Measurements from ENCODE around the gene ROBO1. TPM values are rescaled to one million over a fixed set of nuclear protein-coding genes. Genes with fewer than 3 reads are reported as not detected.

The ROBO1 gene
- total and polyA plus RNA-seq, 3 experiments from 2014 or later: 0.54 to 0.59 (median 0.55) TPM

DNA sequence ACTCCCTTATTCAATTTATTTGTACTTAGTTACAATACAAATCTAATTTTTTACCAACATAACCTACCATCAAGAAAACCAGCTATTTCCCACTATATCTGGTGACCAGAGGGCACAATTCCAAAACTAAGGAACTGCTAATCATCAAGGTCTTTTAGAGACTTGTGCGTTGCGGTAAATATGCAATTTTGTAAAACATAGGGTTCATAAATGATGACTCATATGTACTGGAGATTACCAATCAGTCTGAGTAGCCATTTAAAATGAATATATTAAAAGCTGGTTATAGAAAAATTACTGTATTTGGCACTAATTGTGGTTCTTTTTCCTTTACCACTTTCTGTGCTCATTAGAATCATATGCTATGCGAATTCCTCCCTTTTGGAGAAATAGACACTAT, 859.6 kb downstream of the ROBO1 start:
- H3K4me3 Mint-ChIP-seq: no peak overlapping the region
- Histone ChIP-seq H3K4me1 (ENCODE audit: insufficient read depth, low read length) (no peaks in the 10 kb centered on the region), H3K9me3 (ENCODE audit: low read length) (no peaks in the 10 kb centered on the region), H3K36me3 (ENCODE audit: insufficient read depth, low read length) (no peaks in the 10 kb centered on the region), H3K4me3 (ENCODE audit: low read length) (no peak overlapping the region), H3K27me3 (ENCODE audit: insufficient read depth, low read length, poor library complexity, severe bottlenecking) (no peaks in the 10 kb centered on the region), H3K27ac (ENCODE audit: low read depth, low read length) (no peak overlapping the region)
- H3K9me3 Mint-ChIP-seq: peaks cover 2 to 13% (median 4%) of the 10 kb centered on the region in 5 donors
- H3K27me3 Mint-ChIP-seq: no peaks in the 10 kb centered on the region
- H3K4me1 Mint-ChIP-seq: no peaks in the 10 kb centered on the region
- ChIA-PET POLR2A (no interaction called here), CTCF (no interaction called here)
- H3K27ac Mint-ChIP-seq: no peak overlapping the region
- DNase-seq: no peak
- no peaks in the 10 kb centered on the region for H3K36me3 Mint-ChIP-seq

DNA sequence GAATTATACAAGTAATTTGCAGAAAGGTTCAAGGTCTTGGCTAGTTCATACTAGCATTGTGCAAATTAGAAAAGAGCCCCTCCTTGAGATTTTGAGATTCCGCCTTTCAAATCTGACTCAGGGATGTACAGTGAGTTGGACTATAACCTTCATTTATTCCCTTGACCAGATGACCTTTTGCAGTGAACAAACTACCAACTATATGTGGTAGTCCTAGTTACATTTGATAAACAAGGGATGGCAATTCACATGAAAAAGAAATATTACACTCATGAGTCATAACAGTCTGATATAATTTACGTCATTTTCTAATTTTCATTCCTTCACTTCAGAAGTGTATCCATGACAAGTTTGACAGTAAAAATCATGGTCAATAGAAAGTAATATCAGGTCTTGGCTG, 860.4 kb downstream of the ROBO1 start:
- H3K9me3 Mint-ChIP-seq: peaks cover 2 to 13% (median 4%) of the 10 kb centered on the region in 5 donors
- no peaks in the 10 kb centered on the region for H3K4me1 ChIP-seq (ENCODE audit: insufficient read depth, low read length)
- no peaks in the 10 kb centered on the region for H3K4me1 Mint-ChIP-seq
- no peak overlapping the region for H3K4me3 ChIP-seq (ENCODE audit: low read length)
- H3K36me3 Mint-ChIP-seq: no peaks in the 10 kb centered on the region
- no peaks in the 10 kb centered on the region for H3K36me3 ChIP-seq (ENCODE audit: insufficient read depth, low read length)
- no peak overlapping the region for H3K27ac Mint-ChIP-seq
- no peak overlapping the region for H3K4me3 Mint-ChIP-seq
- H3K27me3 Mint-ChIP-seq: no peaks in the 10 kb centered on the region
- H3K27ac ChIP-seq (ENCODE audit: low read depth, low read length): no peak overlapping the region
- POLR2A ChIA-PET: no interaction called here
- H3K27me3 ChIP-seq (ENCODE audit: insufficient read depth, low read length, poor library complexity, severe bottlenecking): no peaks in the 10 kb centered on the region
- DNase-seq: no peak
- CTCF ChIA-PET: no interaction called here
- H3K9me3 ChIP-seq (ENCODE audit: low read length): no peaks in the 10 kb centered on the region

GRCh38 chr3:78906930-78907329, 860.9 kb downstream of the ROBO1 start:
- Histone ChIP-seq H3K9me3 (ENCODE audit: low read length) (no peaks in the 10 kb centered on the region), H3K4me1 (ENCODE audit: insufficient read depth, low read length) (no peaks in the 10 kb centered on the region), H3K27ac (ENCODE audit: low read depth, low read length) (no peak overlapping the region), H3K36me3 (ENCODE audit: insufficient read depth, low read length) (no peaks in the 10 kb centered on the region), H3K27me3 (ENCODE audit: insufficient read depth, low read length, poor library complexity, severe bottlenecking) (no peaks in the 10 kb centered on the region), H3K4me3 (ENCODE audit: low read length) (no peak overlapping the region)
- no peak for DNase-seq
- Mint-ChIP-seq H3K36me3 (no peaks in the 10 kb centered on the region), H3K27ac (no peak overlapping the region), H3K27me3 (no peaks in the 10 kb centered on the region), H3K4me1 (no peaks in the 10 kb centered on the region), H3K4me3 (no peak overlapping the region), H3K9me3 (peaks cover 2 to 13% (median 4%) of the 10 kb centered on the region in 5 donors)
- ChIA-PET POLR2A (no interaction called here), CTCF (no interaction called here)

GRCh38 chr3:78906245-78906644, 861.6 kb downstream of the ROBO1 start:
- Histone ChIP-seq H3K4me1 (ENCODE audit: insufficient read depth, low read length) (no peaks in the 10 kb centered on the region), H3K27me3 (ENCODE audit: insufficient read depth, low read length, poor library complexity, severe bottlenecking) (no peaks in the 10 kb centered on the region), H3K4me3 (ENCODE audit: low read length) (no peak overlapping the region), H3K9me3 (ENCODE audit: low read length) (no peaks in the 10 kb centered on the region), H3K27ac (ENCODE audit: low read depth, low read length) (no peak overlapping the region), H3K36me3 (ENCODE audit: insufficient read depth, low read length) (no peaks in the 10 kb centered on the region)
- no peaks in the 10 kb centered on the region for H3K27me3 Mint-ChIP-seq
- H3K4me3 Mint-ChIP-seq: no peak overlapping the region
- CTCF ChIA-PET: interaction anchor here (1.1 kb wide), 1 partner anchor 14 kb away, joined by 3 read pairs; no protein-coding TSS in a partner anchor
- H3K27ac Mint-ChIP-seq: no peak overlapping the region
- H3K9me3 Mint-ChIP-seq: peaks cover 2 to 17% (median 4%) of the 10 kb centered on the region in 5 donors
- DNase-seq: no peak
- no peaks in the 10 kb centered on the region for H3K36me3 Mint-ChIP-seq
- no peaks in the 10 kb centered on the region for H3K4me1 Mint-ChIP-seq
- POLR2A ChIA-PET: no interaction called here

DNA sequence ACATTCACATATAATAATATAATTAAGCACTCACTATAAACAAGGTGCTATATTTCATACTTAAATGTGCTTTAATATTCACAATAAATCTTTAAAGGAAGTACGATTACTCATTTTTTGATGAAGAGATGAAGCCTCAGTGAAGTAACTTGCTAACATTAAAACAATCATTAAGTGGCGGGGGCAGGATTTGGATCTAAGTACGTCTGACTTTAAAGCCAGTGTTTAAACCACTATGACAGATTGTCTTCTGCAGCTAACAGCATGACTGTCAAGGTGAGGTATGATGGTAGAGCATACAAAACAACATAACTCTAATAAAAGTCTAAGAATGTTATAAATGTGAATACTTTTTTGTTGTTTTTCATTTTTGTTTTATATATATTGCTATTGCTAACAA, 862.1 kb downstream of the ROBO1 start:
- H3K4me1 Mint-ChIP-seq: no peaks in the 10 kb centered on the region
- no peaks in the 10 kb centered on the region for H3K27me3 Mint-ChIP-seq
- no peak overlapping the region for H3K4me3 ChIP-seq (ENCODE audit: low read length)
- no peaks in the 10 kb centered on the region for H3K4me1 ChIP-seq (ENCODE audit: insufficient read depth, low read length)
- H3K27ac Mint-ChIP-seq: no peak overlapping the region
- H3K27ac ChIP-seq (ENCODE audit: low read depth, low read length): no peak overlapping the region
- H3K4me3 Mint-ChIP-seq: no peak overlapping the region
- DNase-seq: no peak
- H3K36me3 Mint-ChIP-seq: no peaks in the 10 kb centered on the region
- H3K27me3 ChIP-seq (ENCODE audit: insufficient read depth, low read length, poor library complexity, severe bottlenecking): no peaks in the 10 kb centered on the region
- POLR2A ChIA-PET: no interaction called here
- H3K9me3 ChIP-seq (ENCODE audit: low read length): no peaks in the 10 kb centered on the region
- H3K36me3 ChIP-seq (ENCODE audit: insufficient read depth, low read length): no peaks in the 10 kb centered on the region
- H3K9me3 Mint-ChIP-seq: peaks cover 2 to 17% (median 4%) of the 10 kb centered on the region in 5 donors
- CTCF ChIA-PET: interaction anchor here (1.1 kb wide), 1 partner anchor 15 kb away, joined by 3 read pairs; no protein-coding TSS in a partner anchor

DNA sequence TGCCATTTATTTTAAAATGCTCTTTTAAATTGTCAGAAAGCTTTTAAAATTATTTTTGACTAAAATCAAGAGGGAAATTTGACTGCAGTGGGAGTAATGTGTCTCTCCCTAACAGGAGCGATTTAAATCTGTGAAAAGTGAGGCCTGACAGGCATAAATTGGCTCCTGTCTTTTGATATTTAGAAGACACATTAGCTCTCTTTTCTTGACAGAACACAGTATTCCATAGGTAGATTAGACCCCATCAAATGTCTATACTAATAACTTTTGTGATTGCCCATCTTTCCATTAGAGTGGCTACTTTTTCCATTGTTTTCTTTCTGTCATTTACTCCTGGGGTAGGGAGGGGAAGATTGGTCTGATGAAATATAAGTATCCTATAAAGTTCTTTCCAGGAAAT, 866.3 kb downstream of the ROBO1 start:
- Mint-ChIP-seq H3K27ac (no peak overlapping the region), H3K4me1 (no peaks in the 10 kb centered on the region), H3K27me3 (no peaks in the 10 kb centered on the region), H3K4me3 (no peak overlapping the region), H3K9me3 (peaks cover 0 to 8% (median 6%) of the 10 kb centered on the region in 5 donors), H3K36me3 (no peaks in the 10 kb centered on the region)
- Histone ChIP-seq H3K4me3 (ENCODE audit: low read length) (no peak overlapping the region), H3K27ac (ENCODE audit: low read depth, low read length) (no peak overlapping the region), H3K9me3 (ENCODE audit: low read length) (no peaks in the 10 kb centered on the region), H3K4me1 (ENCODE audit: insufficient read depth, low read length) (no peaks in the 10 kb centered on the region), H3K36me3 (ENCODE audit: insufficient read depth, low read length) (no peaks in the 10 kb centered on the region), H3K27me3 (ENCODE audit: insufficient read depth, low read length, poor library complexity, severe bottlenecking) (no peaks in the 10 kb centered on the region)
- ChIA-PET POLR2A (no interaction called here), CTCF (no interaction called here)
- no peak for DNase-seq

- Mint-ChIP-seq H3K36me3 (no peaks in the 10 kb centered on the region), H3K9me3 (peaks cover 0 to 9% (median 7%) of the 10 kb centered on the region in 5 donors), H3K27ac (no peak overlapping the region), H3K4me3 (no peak overlapping the region), H3K27me3 (no peaks in the 10 kb centered on the region), H3K4me1 (no peaks in the 10 kb centered on the region)
- H3K4me3 ChIP-seq (ENCODE audit: low read length): no peak overlapping the region
- H3K36me3 ChIP-seq (ENCODE audit: insufficient read depth, low read length): no peaks in the 10 kb centered on the region
- ChIA-PET CTCF (no interaction called here), POLR2A (no interaction called here)
- no peaks in the 10 kb centered on the region for H3K9me3 ChIP-seq (ENCODE audit: low read length)
- H3K4me1 ChIP-seq (ENCODE audit: insufficient read depth, low read length): no peaks in the 10 kb centered on the region
- H3K27me3 ChIP-seq (ENCODE audit: insufficient read depth, low read length, poor library complexity, severe bottlenecking): no peaks in the 10 kb centered on the region
- H3K27ac ChIP-seq (ENCODE audit: low read depth, low read length): no peak overlapping the region
- no peak for DNase-seq
These were observed 866.9 kb downstream of the ROBO1 start for GRCh38 chr3:78900880-78901279.

GRCh38 chr3:78900426-78900825, 867.4 kb downstream of the ROBO1 start:
- no peak overlapping the region for H3K4me3 ChIP-seq (ENCODE audit: low read length)
- Mint-ChIP-seq H3K27ac (no peak overlapping the region), H3K4me3 (no peak overlapping the region), H3K9me3 (peaks cover 0 to 9% (median 7%) of the 10 kb centered on the region in 5 donors), H3K4me1 (no peaks in the 10 kb centered on the region), H3K36me3 (no peaks in the 10 kb centered on the region), H3K27me3 (no peaks in the 10 kb centered on the region)
- no peaks in the 10 kb centered on the region for H3K4me1 ChIP-seq (ENCODE audit: insufficient read depth, low read length)
- CTCF ChIA-PET: no interaction called here
- no peak overlapping the region for H3K27ac ChIP-seq (ENCODE audit: low read depth, low read length)
- POLR2A ChIA-PET: no interaction called here
- H3K9me3 ChIP-seq (ENCODE audit: low read length): no peaks in the 10 kb centered on the region
- no peak for DNase-seq
- H3K27me3 ChIP-seq (ENCODE audit: insufficient read depth, low read length, poor library complexity, severe bottlenecking): no peaks in the 10 kb centered on the region
- H3K36me3 ChIP-seq (ENCODE audit: insufficient read depth, low read length): no peaks in the 10 kb centered on the region

- Mint-ChIP-seq H3K36me3 (peaks cover 0 to 1% (median 0%) of the 10 kb centered on the region in 3 donors), H3K4me3 (no peak overlapping the region), H3K27ac (no peak overlapping the region), H3K4me1 (no peaks in the 10 kb centered on the region), H3K27me3 (peaks cover 0 to 2% of the 10 kb centered on the region in 2 donors), H3K9me3 (peaks cover 9 to 25% (median 17%) of the 10 kb centered on the region in 5 donors)
- CTCF ChIA-PET: no interaction called here
- no peak overlapping the region for H3K27ac ChIP-seq (ENCODE audit: low read depth, low read length)
- no peaks in the 10 kb centered on the region for H3K4me1 ChIP-seq (ENCODE audit: insufficient read depth, low read length)
- H3K27me3 ChIP-seq (ENCODE audit: insufficient read depth, low read length, poor library complexity, severe bottlenecking): no peaks in the 10 kb centered on the region
- POLR2A ChIA-PET: no interaction called here
- no peak for DNase-seq
- no peaks in the 10 kb centered on the region for H3K9me3 ChIP-seq (ENCODE audit: low read length)
- no peaks in the 10 kb centered on the region for H3K36me3 ChIP-seq (ENCODE audit: insufficient read depth, low read length)
- no peak overlapping the region for H3K4me3 ChIP-seq (ENCODE audit: low read length)
These were observed 872.3 kb downstream of the ROBO1 start for GRCh38 chr3:78895528-78895927.
